HepG2 (cell line): Measurements from ENCODE around the gene NOP9. TPM values are rescaled to one million over a fixed set of nuclear protein-coding genes. Genes with fewer than 3 reads are reported as not detected.
A peak's percentile ranks its signal among the peaks of the same experiment; 100 is the strongest.

Source experiments
- ATAC-seq: fragments of 200-7000 bp; cut with Tn5 transposase; 3 replicates; pipeline ENCODE4 v1.9.1; 2020; ENCODE audit warnings: mild to moderate bottlenecking, moderate library complexity
- BruUV-seq: library from RNA; stranded (reverse); fragments of 400-500 nt; replicated peaks from 2 replicates; lab custom pipeline; 2021; lab: Mats Ljungman, UMichigan
- CTCF ChIA-PET: fragments of 300-600 bp; formaldehyde crosslinking; extraction: SDS; loops from one replicate; lab custom pipeline; 2021; ENCODE audit warnings: low total read pairs, inconsistent platforms, low intra/inter-chr PET ratio; lab: Yijun Ruan, JAX
- POLR2A ChIA-PET: fragments of 350-600 bp; sonication (Branson Sonifier 250); formaldehyde crosslinking; loops from one replicate; lab custom pipeline; 2020; ENCODE audit warnings: antibody characterized with exemption, inconsistent platforms; lab: Yijun Ruan, JAX
- DNase-seq: peaks from one replicate; pipeline ENCODE4 v3.0.0-alpha.2; 2015; ENCODE audit warnings: low spot score
- FAIRE-seq: peaks from 3 replicates; lab custom pipeline; 2011; peaks lifted over from hg19 to GRCh38; lab: Jason Lieb, UNC
- H2AFZ ChIP-seq: one replicate; pipeline ENCODE4 v1.6.1; 2011; ENCODE audit warnings: low read length, inconsistent platforms
- H3K27ac ChIP-seq: fragments of 300-600 bp; 3 replicates; pipeline ENCODE4 v1.8.0; 2011; ENCODE audit warnings: mixed run types, mild to moderate bottlenecking, mixed read lengths, low read length, inconsistent platforms; ENCODE audit not compliant: insufficient read depth; ENCODE audit errors: extremely low read length
- H3K27me3 ChIP-seq, 2 experiments: fragments of 200-600 bp in 1 of 2; 2 replicates in 1 of 2; 3 replicates in 1 of 2; pipeline versions ENCODE4 v1.6.0 to v1.8.0; 2011; ENCODE audit warnings: low read length in 2 of 2, mild to moderate bottlenecking in 2 of 2, moderate library complexity in 2 of 2, inconsistent platforms in 1 of 2; ENCODE audit not compliant: insufficient read depth in 2 of 2, control insufficient read depth in 1 of 2
- H3K36me3 ChIP-seq, 2 experiments: fragments of 200-600 bp in 1 of 2; replicated peaks in 1 of 2; 2 replicates in 1 of 2; 3 replicates in 1 of 2; pipeline versions ENCODE4 v1.5.1 to v1.8.0; 2011; ENCODE audit warnings: low read length in 2 of 2, inconsistent platforms in 1 of 2; ENCODE audit not compliant: insufficient read depth in 2 of 2, control insufficient read depth in 1 of 2
- H3K4me1 ChIP-seq: 2 replicates; pipeline ENCODE4 v1.5.1; 2012; ENCODE audit warnings: low read length, inconsistent platforms; ENCODE audit not compliant: insufficient read depth
- H3K4me2 ChIP-seq: 2 replicates; pipeline ENCODE4 v1.6.0; 2011; ENCODE audit warnings: low read depth, low read length, inconsistent platforms
- H3K4me3 ChIP-seq, 3 experiments: fragments of 200-600 bp in 1 of 3; sonication (generic), shearing (Covaris generic) in 1 of 3; replicated peaks in 1 of 3; 2 replicates each; pipeline ENCODE4 v1.5.1; 2011 to 2016; ENCODE audit warnings: low read length in 3 of 3, inconsistent platforms in 2 of 3, low read depth in 2 of 3, mild to moderate bottlenecking in 2 of 3, control low read depth in 1 of 3, mixed read lengths in 1 of 3; ENCODE audit not compliant: insufficient read depth in 1 of 3
- H3K79me2 ChIP-seq: one replicate; pipeline ENCODE4 v1.6.1; 2011; ENCODE audit warnings: low read length, inconsistent platforms; ENCODE audit not compliant: insufficient read depth
- H3K9ac ChIP-seq: 2 replicates; pipeline ENCODE4 v1.6.0; 2011; ENCODE audit warnings: mild to moderate bottlenecking, low read depth, low read length, inconsistent platforms; ENCODE audit not compliant: insufficient read depth
- H3K9me3 ChIP-seq: 2 replicates; pipeline ENCODE4 v1.5.1; 2012; ENCODE audit warnings: mild to moderate bottlenecking, low read length
- H4K20me1 ChIP-seq: 2 replicates; pipeline ENCODE4 v1.6.0; 2011; ENCODE audit warnings: inconsistent platforms, mild to moderate bottlenecking, low read length, moderate library complexity; ENCODE audit not compliant: insufficient read depth
- CREM ChIP-seq, 2 experiments: sonication (generic) in 1 of 2; formaldehyde crosslinking in 1 of 2; IDR thresholded peaks; 2 replicates each; pipeline versions ENCODE4 v1.4.0 to v1.6.1; 2016 to 2020; ENCODE audit warnings: antibody characterized with exemption in 1 of 2, mild to moderate bottlenecking in 1 of 2, missing genetic modification reagents in 1 of 2
- HIVEP1 ChIP-seq: sonication (generic); formaldehyde crosslinking; IDR thresholded peaks from 2 replicates; pipeline ENCODE4 v1.4.0; 2020; ENCODE audit warnings: mild to moderate bottlenecking, missing genetic modification reagents
- NFKB2 ChIP-seq: sonication (generic); formaldehyde crosslinking; IDR thresholded peaks from 2 replicates; pipeline ENCODE4 v1.4.0; 2020; ENCODE audit warnings: missing genetic modification reagents, borderline replicate concordance
- RNF2 ChIP-seq: fragments of 450-650 bp; conservative IDR thresholded peaks from 2 replicates; pipeline ENCODE4 v1.6.1; 2016; ENCODE audit warnings: low read depth
- ZNF30 ChIP-seq: sonication (generic); formaldehyde crosslinking; IDR thresholded peaks from 2 replicates; pipeline ENCODE4 v1.5.0; 2020; ENCODE audit warnings: mild to moderate bottlenecking, missing genetic modification reagents
- ZNF350 ChIP-seq: sonication (generic); formaldehyde crosslinking; IDR thresholded peaks from 2 replicates; pipeline ENCODE4 v1.4.0; 2020; ENCODE audit warnings: mild to moderate bottlenecking, low read depth, missing genetic modification reagents, borderline replicate concordance
- ZNF484 ChIP-seq: sonication (generic); formaldehyde crosslinking; IDR thresholded peaks from 2 replicates; pipeline ENCODE4 v1.5.1; 2020; ENCODE audit warnings: mild to moderate bottlenecking, low read depth, missing genetic modification reagents, borderline replicate concordance
- ZNF883 ChIP-seq: sonication (generic); formaldehyde crosslinking; IDR thresholded peaks from 2 replicates; pipeline ENCODE4 v1.5.1; 2020; ENCODE audit warnings: mild to moderate bottlenecking, missing genetic modification reagents; ENCODE audit errors: not compliant biosample characterization
- ZSCAN21 ChIP-seq: sonication (generic); formaldehyde crosslinking; IDR thresholded peaks from 2 replicates; pipeline ENCODE4 v1.8.0; 2022; ENCODE audit warnings: mild to moderate bottlenecking, missing genetic modification reagents, moderate library complexity, borderline replicate concordance
- WGBS: methylation state at CpG from one replicate; pipeline ENCODE4 v1.1.6; 2017; ENCODE audit warnings: low lambda C conversion rate; 5-methylcytosine and 5-hydroxymethylcytosine counted together
- in situ Hi-C: cut with HindIII; loops from 2 replicates; pipeline ENCODE4 v1.10.0; 2017; ENCODE audit warnings: low pct_unique_long_range_greater_than_20kb; ENCODE audit not compliant: extremely low pct_ligation_motif_present
- intact Hi-C: fragments of 100-400 bp; cut with micrococcal nuclease; formaldehyde crosslinking; loops from one replicate; pipeline ENCODE4 v1.10.0; 2022; ENCODE audit not compliant: unreplicated experiment
- polyA plus RNA-seq, 8 experiments: library from polyadenylated mRNA; depleted of rRNA in 3 of 8; stranded (reverse) in 7 of 8; unstranded in 1 of 8; fragments of >200 nt; fragmentation: Illumina TruSeq in 4 of 8; extraction: Trizol in 4 of 8; gene quantifications; 2 replicates each; pipeline versions ENCODE4 v1.2.1 to v1.2.3, GENCODE V29; 2011 to 2016; ENCODE audit warnings: low read depth in 4 of 8, missing spikeins in 1 of 8, mixed read lengths in 1 of 8; ENCODE audit not compliant: insufficient read depth in 1 of 8
- total RNA-seq, 5 experiments: library from RNA; depleted of rRNA; stranded (reverse); fragments of >200 nt; fragmentation: Illumina TruSeq; extraction: Trizol; gene quantifications; 2 replicates each; pipeline ENCODE4 v1.2.3, GENCODE V29; 2016; ENCODE audit warnings: low read depth in 1 of 5
- TF ChIP-seq, protein P1 (sequence below): sonication (generic); formaldehyde crosslinking; IDR thresholded peaks from 2 replicates; pipeline ENCODE4 v1.4.0; 2020; ENCODE audit warnings: missing genetic modification reagents; ENCODE audit errors: not compliant biosample characterization
- TF ChIP-seq, protein P2 (sequence below): sonication (generic); formaldehyde crosslinking; IDR thresholded peaks from 2 replicates; pipeline ENCODE4 v1.4.0; 2020; ENCODE audit warnings: missing genetic modification reagents
- TF ChIP-seq, protein P3 (sequence below): sonication (generic); formaldehyde crosslinking; IDR thresholded peaks from one replicate; pipeline ENCODE4 v1.5.1; 2020; ENCODE audit warnings: mild to moderate bottlenecking, missing genetic modification reagents; ENCODE audit errors: not compliant biosample characterization

The NOP9 gene
- total and polyA plus RNA-seq, 2 of the 13 experiments (the other 11 are each of a cell fraction or from before 2014, with no cell fraction given) = 24.5 to 61.6 TPM

- H3K79me2 ChIP-seq = peaks cover 9% of the 10 kb centered on the region
- no peak within 1 kb of the TSS for H3K4me3 ChIP-seq
- BruUV-seq = no TSS peak
- no peaks in the 10 kb centered on the region; a peak in 1 of 5 replicates for H3K27me3 ChIP-seq
- WGBS = 95% methylated on average over 5 of the region's 5 CpGs
- CTCF ChIA-PET = interaction anchor here (3.4 kb wide), 1 partner anchor 12 kb away, joined by 45 read pairs; the partner anchor contains the start of genes DHRS1 and NOP9
- H3K9me3 ChIP-seq = no peaks in the 10 kb centered on the region
- peaks cover 53% of the 10 kb centered on the region for H3K4me1 ChIP-seq
- H4K20me1 ChIP-seq = no peaks in the 10 kb centered on the region
- FAIRE-seq (no peak), DNase-seq (no peak), ATAC-seq (no peak)
- H3K9ac ChIP-seq = no peak within 1 kb of the TSS
- POLR2A ChIA-PET = interaction anchor here (0.8 to 24.7 kb wide), 9 partner anchors 9 to 216 kb away, joined by 3 to 850 read pairs (median 28); partner anchors contain the start of genes CHMP4A, DCAF11, DHRS1 and EMC9
- peaks cover 20 to 23% of the 10 kb centered on the region in 2 experiments for H3K36me3 ChIP-seq
- H3K4me2 ChIP-seq = no peak within 1 kb of the TSS
- peak within 1 kb of the TSS; percentile 4 for H3K27ac ChIP-seq
- in situ Hi-C loops (no loop called here), intact Hi-C loops (loop anchor here (2.0 kb wide), 1 partner anchor 67 kb away; the partner anchor contains the start of gene TINF2)
- no peak within 1 kb of the TSS for H2AFZ ChIP-seq
- TF ChIP-seq, protein P1, sequence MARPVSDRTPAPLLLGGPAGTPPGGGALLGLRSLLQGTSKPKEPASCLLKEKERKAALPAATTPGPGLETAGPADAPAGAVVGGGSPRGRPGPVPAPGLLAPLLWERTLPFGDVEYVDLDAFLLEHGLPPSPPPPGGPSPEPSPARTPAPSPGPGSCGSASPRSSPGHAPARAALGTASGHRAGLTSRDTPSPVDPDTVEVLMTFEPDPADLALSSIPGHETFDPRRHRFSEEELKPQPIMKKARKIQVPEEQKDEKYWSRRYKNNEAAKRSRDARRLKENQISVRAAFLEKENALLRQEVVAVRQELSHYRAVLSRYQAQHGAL (CRISPR knock-in tag) = no peak
- TF ChIP-seq, protein P2, sequence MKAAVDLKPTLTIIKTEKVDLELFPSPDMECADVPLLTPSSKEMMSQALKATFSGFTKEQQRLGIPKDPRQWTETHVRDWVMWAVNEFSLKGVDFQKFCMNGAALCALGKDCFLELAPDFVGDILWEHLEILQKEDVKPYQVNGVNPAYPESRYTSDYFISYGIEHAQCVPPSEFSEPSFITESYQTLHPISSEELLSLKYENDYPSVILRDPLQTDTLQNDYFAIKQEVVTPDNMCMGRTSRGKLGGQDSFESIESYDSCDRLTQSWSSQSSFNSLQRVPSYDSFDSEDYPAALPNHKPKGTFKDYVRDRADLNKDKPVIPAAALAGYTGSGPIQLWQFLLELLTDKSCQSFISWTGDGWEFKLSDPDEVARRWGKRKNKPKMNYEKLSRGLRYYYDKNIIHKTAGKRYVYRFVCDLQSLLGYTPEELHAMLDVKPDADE (CRISPR knock-in tag) = no peak
- no peak for TF ChIP-seq CREM (IDR thresholded peaks at IDR 0.05)
- no peak for TF ChIP-seq CREM (CRISPR knock-in tag; IDR thresholded peaks at IDR 0.05)
- TF ChIP-seq ZNF30 (CRISPR knock-in tag) = no peak
- TF ChIP-seq ZNF484 (CRISPR knock-in tag) = no peak
- TF ChIP-seq ZSCAN21 (CRISPR knock-in tag) = no peak
- peak; percentile 94 for TF ChIP-seq ZNF883 (CRISPR knock-in tag)
- TF ChIP-seq ZNF350 (CRISPR knock-in tag) = no peak
- TF ChIP-seq, protein P3, sequence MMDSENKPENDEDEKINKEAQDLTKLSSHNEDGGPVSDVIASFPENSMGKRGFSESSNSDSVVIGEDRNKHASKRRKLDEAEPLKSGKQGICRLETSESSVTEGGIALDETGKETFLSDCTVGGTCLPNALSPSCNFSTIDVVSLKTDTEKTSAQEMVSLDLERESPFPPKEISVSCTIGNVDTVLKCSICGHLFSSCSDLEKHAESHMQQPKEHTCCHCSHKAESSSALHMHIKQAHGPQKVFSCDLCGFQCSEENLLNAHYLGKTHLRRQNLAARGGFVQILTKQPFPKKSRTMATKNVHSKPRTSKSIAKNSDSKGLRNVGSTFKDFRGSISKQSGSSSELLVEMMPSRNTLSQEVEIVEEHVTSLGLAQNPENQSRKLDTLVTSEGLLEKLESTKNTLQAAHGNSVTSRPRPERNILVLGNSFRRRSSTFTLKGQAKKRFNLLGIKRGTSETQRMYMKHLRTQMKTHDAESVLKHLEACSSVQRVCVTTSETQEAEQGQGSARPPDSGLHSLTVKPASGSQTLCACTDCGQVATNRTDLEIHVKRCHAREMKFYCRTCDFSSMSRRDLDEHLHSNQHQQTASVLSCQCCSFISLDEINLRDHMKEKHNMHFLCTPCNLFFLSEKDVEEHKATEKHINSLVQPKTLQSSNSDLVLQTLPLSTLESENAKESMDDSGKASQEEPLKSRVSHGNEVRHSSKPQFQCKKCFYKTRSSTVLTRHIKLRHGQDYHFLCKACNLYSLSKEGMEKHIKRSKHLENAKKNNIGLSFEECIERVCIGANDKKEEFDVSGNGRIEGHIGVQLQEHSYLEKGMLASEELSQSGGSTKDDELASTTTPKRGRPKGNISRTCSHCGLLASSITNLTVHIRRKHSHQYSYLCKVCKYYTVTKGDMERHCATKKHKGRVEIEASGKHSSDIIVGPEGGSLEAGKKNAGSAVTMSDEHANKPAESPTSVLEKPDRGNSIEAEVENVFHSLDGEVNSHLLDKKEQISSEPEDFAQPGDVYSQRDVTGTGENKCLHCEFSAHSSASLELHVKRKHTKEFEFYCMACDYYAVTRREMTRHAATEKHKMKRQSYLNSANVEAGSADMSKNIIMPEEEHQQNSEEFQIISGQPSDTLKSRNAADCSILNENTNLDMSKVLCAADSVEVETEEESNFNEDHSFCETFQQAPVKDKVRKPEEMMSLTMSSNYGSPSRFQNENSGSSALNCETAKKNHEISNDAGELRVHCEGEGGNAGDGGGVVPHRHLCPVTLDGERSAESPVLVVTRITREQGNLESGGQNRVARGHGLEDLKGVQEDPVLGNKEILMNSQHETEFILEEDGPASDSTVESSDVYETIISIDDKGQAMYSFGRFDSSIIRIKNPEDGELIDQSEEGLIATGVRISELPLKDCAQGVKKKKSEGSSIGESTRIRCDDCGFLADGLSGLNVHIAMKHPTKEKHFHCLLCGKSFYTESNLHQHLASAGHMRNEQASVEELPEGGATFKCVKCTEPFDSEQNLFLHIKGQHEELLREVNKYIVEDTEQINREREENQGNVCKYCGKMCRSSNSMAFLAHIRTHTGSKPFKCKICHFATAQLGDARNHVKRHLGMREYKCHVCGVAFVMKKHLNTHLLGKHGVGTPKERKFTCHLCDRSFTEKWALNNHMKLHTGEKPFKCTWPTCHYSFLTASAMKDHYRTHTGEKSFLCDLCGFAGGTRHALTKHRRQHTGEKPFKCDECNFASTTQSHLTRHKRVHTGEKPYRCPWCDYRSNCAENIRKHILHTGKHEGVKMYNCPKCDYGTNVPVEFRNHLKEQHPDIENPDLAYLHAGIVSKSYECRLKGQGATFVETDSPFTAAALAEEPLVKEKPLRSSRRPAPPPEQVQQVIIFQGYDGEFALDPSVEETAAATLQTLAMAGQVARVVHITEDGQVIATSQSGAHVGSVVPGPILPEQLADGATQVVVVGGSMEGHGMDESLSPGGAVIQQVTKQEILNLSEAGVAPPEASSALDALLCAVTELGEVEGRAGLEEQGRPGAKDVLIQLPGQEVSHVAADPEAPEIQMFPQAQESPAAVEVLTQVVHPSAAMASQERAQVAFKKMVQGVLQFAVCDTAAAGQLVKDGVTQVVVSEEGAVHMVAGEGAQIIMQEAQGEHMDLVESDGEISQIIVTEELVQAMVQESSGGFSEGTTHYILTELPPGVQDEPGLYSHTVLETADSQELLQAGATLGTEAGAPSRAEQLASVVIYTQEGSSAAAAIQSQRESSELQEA (CRISPR knock-in tag) = peak; percentile 83
- TF ChIP-seq NFKB2 (CRISPR knock-in tag) = no peak
- TF ChIP-seq RNF2 = no peak
- TF ChIP-seq HIVEP1 (CRISPR knock-in tag) = no peak
These were observed 10.1 kb downstream of the NOP9 start, which contains the start of gene LTB4R2 for GRCh38 chr14:24309538-24310264. Gene LTB4R2 (plus strand): TSS chr14:24310140. CDS start chr14:24310665, 525 bp downstream.
